Measurements from ENCODE around the gene CCND3. TPM values are rescaled to one million over a fixed set of nuclear protein-coding genes. Genes with fewer than 3 reads are reported as not detected.
A peak's percentile ranks its signal among the peaks of the same experiment; 100 is the strongest.

Gene CCND3
- total RNA-seq, 2 donors from 2014 or later: 8.5 to 11.7 TPM

GRCh38 chr6:41917528-41917927 is 24.1 kb downstream of the CCND3 start:
- Mint-ChIP-seq H3K27me3 (ENCODE audit: insufficient read depth) (no peaks in the 10 kb centered on the region), H3K4me3 (no peak overlapping the region), H3K9me3 (no peaks in the 10 kb centered on the region), H3K27ac (peak overlapping the region; percentile 86), H3K4me1 (peaks cover 14% of the 10 kb centered on the region), H3K36me3 (ENCODE audit: low read depth) (peaks cover 34% of the 10 kb centered on the region)
- no peak for TF ChIP-seq CTCF (conservative IDR thresholded peaks at IDR 0.05)
- Histone ChIP-seq H3K9ac (ENCODE audit: extremely low read depth, low read length, poor library complexity, severe bottlenecking) (no peak overlapping the region), H3K36me3 (ENCODE audit: control insufficient read depth, insufficient read depth, low read length) (peaks cover 30% of the 10 kb centered on the region), H3K27me3 (ENCODE audit: control insufficient read depth, insufficient read depth, low read length, poor library complexity, severe bottlenecking) (no peaks in the 10 kb centered on the region), H3K4me3 (ENCODE audit: low read length) (no peak overlapping the region), H3K9me3 (ENCODE audit: control insufficient read depth, low read length) (no peaks in the 10 kb centered on the region), H3K4me1 (ENCODE audit: control insufficient read depth, insufficient read depth, low read length) (peaks cover 8% of the 10 kb centered on the region), H3K27ac (ENCODE audit: low read depth, low read length) (no peak overlapping the region)
- DNase-seq: no peak
- WGBS, 2 experiments (ENCODE audit: insufficient coverage in 1 of 2, insufficient read length in 1 of 2): 84 to 100% methylated on average over 2 to 4 of the region's 4 CpGs

- TF ChIP-seq CTCF (conservative IDR thresholded peaks at IDR 0.05): no peak
- Histone ChIP-seq H3K9ac (ENCODE audit: extremely low read depth, low read length, poor library complexity, severe bottlenecking) (no peak overlapping the region), H3K27ac (ENCODE audit: low read depth, low read length) (no peak overlapping the region), H3K4me1 (ENCODE audit: control insufficient read depth, insufficient read depth, low read length) (peaks cover 5% of the 10 kb centered on the region), H3K4me3 (ENCODE audit: low read length) (no peak overlapping the region), H3K36me3 (ENCODE audit: control insufficient read depth, insufficient read depth, low read length) (peaks cover 38% of the 10 kb centered on the region), H3K27me3 (ENCODE audit: control insufficient read depth, insufficient read depth, low read length, poor library complexity, severe bottlenecking) (no peaks in the 10 kb centered on the region), H3K9me3 (ENCODE audit: control insufficient read depth, low read length) (no peaks in the 10 kb centered on the region)
- Mint-ChIP-seq H3K9me3 (no peaks in the 10 kb centered on the region), H3K36me3 (ENCODE audit: low read depth) (peaks cover 45% of the 10 kb centered on the region), H3K27me3 (ENCODE audit: insufficient read depth) (no peaks in the 10 kb centered on the region), H3K27ac (no peak overlapping the region), H3K4me1 (peaks cover 4% of the 10 kb centered on the region), H3K4me3 (no peak overlapping the region)
- WGBS, 2 experiments (ENCODE audit: insufficient coverage in 1 of 2, insufficient read length in 1 of 2): 100% methylated on average over 4 of the region's 4 CpGs; no CpG with 5 or more reads in 1 of the 2 experiments
- DNase-seq: no peak
Measured at GRCh38 chr6:41914869-41915530, 26.6 kb downstream of the CCND3 start.

GRCh38 chr6:41914343-41914742 is 27.3 kb downstream of the CCND3 start:
- no peaks in the 10 kb centered on the region for H3K27me3 ChIP-seq (ENCODE audit: control insufficient read depth, insufficient read depth, low read length, poor library complexity, severe bottlenecking)
- 79% methylated on average over 2 of the region's 2 CpGs; no CpG with 5 or more reads in 1 of the 2 experiments for WGBS, 2 experiments (ENCODE audit: insufficient coverage in 1 of 2, insufficient read length in 1 of 2)
- no peak for TF ChIP-seq CTCF (conservative IDR thresholded peaks at IDR 0.05)
- H3K4me3 Mint-ChIP-seq: no peak overlapping the region
- H3K9me3 Mint-ChIP-seq: no peaks in the 10 kb centered on the region
- H3K9ac ChIP-seq (ENCODE audit: extremely low read depth, low read length, poor library complexity, severe bottlenecking): no peak overlapping the region
- no peak overlapping the region for H3K4me3 ChIP-seq (ENCODE audit: low read length)
- DNase-seq: no peak
- H3K4me1 ChIP-seq (ENCODE audit: control insufficient read depth, insufficient read depth, low read length): no peaks in the 10 kb centered on the region
- H3K9me3 ChIP-seq (ENCODE audit: control insufficient read depth, low read length): no peaks in the 10 kb centered on the region
- H3K4me1 Mint-ChIP-seq: no peaks in the 10 kb centered on the region
- peaks cover 41% of the 10 kb centered on the region for H3K36me3 ChIP-seq (ENCODE audit: control insufficient read depth, insufficient read depth, low read length)
- no peaks in the 10 kb centered on the region for H3K27me3 Mint-ChIP-seq (ENCODE audit: insufficient read depth)
- H3K36me3 Mint-ChIP-seq (ENCODE audit: low read depth): peaks cover 45% of the 10 kb centered on the region
- H3K27ac ChIP-seq (ENCODE audit: low read depth, low read length): no peak overlapping the region
- H3K27ac Mint-ChIP-seq: no peak overlapping the region

Measured in endodermal cell (in vitro differentiated cells).